ENCODE measurements around the gene STARD13.

Gene STARD13

DNA sequence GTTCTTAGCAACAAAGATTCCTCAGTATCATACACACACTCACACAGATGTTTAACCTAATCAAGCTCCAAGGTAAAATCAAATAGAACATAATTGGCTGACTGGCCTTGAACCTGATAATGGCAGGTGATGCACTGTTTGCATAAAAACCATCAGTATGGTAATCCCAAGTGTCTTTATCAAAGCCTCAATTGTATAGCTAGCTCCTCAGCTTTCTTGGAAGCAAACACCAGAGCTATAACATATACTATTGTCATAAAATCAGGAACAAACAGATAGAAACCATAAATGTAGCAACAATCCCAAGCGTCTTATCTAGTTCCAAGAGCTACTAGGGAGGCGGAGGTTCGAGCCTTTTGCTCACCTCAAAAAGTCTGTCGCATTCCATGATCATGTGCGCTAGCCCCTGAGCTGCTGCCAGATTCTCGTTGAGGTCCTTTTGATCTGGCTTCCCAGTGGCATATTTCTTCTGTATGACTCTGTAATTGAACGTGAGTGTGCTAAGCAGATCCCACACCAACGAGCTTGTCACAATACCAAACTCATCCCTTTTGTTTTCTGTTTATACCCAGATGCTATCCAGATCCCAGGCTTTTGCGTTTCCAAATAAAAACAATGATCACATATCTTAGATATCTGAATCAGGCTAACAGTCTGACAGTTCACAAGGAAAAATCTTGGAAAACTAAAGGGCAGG, 174.0 kb downstream of the STARD13 start:
- DNase-seq: peak; percentile 79

DNA sequence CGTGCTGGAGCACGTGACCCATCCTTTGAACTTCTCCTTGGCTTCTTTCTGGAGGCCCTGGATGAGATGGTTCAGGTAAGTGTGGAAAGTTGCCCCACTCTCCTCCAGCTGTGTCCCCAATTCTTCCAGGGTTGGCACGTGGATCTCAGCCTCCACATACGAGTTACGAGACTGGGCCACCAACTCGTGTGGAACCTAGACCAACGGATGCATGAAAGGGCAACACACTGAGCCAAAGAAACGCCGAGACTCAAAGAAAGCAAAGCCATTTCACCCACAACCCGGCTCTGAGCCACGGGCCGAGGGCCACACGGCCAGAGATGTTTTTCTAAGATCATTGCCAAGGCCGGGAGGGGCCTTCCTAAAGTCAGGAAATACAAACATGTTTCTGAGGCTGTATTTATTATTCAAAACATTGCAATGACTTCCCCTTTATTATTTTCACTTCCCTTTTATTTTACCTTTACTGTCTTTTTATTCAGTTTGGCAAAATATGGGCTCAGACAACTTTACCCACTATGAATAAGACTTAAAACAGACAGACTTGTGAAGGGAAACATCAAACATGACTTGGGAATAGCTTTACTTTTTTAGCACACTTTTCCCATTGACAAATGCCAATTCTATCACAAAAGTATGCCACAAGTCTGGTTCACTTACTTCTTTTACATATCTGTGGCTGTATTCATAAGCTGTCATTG, 174.7 kb downstream of the STARD13 start:
- DNase-seq: no peak

- DNase-seq: no peak
Measured at GRCh38 chr13:33110386-33110712, 175.2 kb downstream of the STARD13 start.

DNA sequence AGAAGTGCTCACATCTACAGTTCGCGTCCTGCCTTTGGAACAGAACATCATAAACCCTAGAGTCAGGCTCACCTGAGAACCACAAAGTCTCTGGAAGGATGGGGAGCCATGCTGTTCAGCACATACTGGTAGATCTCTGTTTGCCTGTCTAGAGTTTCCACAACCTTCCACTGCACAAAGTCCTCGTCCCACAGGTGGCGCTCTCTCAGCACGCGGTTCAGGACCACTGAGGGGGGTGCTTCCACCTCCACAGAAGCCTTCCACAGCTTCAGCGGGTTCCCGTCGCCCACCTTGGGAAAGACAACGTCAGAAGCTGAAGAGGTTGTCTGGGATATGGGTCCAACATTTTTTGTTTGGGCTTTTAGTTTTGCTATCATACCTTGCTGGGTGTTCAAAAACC, 175.8 kb downstream of the STARD13 start:
- DNase-seq: no peak

- DNase-seq: no peak
Measured at GRCh38 chr13:33109271-33109697, 176.3 kb downstream of the STARD13 start.

DNA sequence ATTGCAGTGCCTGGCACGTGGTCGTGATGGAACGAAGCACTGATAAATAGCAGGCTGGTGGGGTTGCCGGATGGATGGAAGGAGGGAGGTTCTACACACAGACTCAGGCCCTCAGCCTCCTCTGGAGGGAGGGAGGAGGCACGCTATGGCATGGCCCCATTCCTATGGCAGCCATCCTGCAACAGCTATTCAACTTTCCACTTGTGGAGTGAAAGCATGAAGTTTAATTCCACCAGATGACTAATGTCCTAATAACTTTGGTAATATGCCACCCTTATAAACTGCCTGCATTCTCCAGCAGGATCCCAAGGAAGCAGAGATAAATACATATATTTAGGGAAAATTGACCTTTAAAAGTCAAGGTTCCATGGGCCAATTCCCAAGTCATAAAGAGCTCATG, 176.9 kb downstream of the STARD13 start:
- no peak for DNase-seq

- DNase-seq: no peak
Measured at GRCh38 chr13:33107361-33107760, 178.2 kb downstream of the STARD13 start.

DNA sequence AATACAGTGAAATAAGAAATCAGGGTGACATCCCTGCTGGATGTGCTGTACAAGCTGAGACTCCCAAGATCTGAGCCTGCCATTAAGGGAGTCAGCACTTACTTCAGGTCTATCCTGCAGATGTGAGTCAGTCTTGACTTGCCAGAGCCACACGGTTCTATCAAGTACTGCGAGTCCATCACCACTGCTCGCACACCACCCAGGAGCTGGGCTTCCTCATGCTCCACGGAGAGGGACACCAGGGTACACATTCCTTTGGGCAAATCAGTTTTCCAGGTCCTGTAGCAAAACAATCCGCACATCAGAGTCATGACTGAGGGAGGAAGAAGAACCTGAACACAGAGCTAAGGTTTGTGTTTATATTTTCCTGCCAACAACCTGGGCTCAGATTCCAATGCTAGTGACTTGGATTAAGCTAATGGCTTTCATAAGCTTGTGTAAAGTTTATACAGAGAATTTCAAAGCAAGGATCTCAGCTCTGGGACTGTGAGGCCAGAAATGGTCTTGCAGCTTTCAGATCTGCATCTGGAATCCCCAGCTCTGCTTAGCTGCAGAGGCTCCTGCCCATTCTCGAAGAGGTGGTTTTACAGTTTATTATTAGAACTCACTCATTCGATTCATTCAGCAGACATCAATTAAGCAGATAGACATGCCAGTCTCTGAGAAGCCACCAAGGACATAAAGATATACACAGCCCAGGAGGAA, 178.7 kb downstream of the STARD13 start:
- DNase-seq: no peak

- DNase-seq: no peak
Measured at GRCh38 chr13:33105387-33106005, 180.1 kb downstream of the STARD13 start.

DNA sequence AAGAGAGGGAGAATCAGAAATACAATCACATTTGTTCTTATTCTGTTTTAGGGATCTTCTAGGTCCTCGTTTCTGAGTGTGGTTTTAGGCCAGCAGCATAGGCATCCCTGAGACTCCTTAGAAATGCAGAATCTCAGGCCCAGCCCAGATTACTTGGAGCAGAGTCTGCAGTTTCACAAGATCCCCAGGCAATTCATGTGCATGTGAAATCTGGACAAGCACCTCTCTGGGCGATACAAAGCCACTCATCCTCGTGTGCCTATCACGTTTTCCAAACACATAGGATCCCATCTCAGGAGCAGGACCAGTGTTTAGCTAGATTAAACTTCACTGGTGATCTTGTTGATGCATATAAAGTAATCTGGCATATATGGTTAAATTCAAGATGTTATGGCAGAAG, 182.1 kb downstream of the STARD13 start:
- no peak for DNase-seq

- DNase-seq: no peak
Measured at GRCh38 chr13:33101835-33102234, 183.7 kb downstream of the STARD13 start.

GRCh38 chr13:33100886-33101285, 184.7 kb downstream of the STARD13 start:
- no peak for DNase-seq

DNA sequence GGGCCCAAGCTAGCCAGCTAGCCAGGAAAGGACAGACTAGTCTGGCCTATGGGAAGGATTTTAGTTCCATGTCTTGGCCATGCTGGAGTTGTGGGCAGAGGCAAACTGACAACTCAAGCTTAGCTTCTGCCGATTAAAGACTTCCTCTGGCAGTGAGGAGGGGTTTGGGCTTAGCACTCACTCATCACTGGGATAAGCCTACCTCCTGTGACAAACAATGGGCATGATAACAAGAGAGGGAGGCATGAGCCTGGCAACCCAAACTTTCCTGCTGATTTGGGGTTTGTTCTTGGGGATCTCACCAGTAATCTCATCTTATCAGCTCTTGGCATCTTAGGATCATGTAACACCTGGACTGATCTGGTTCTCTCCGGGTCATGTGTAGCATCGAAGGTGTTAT, 185.7 kb downstream of the STARD13 start:
- DNase-seq: no peak

- no peak for DNase-seq
Measured at GRCh38 chr13:33096886-33097605, 188.5 kb downstream of the STARD13 start.

- DNase-seq: no peak
Measured at GRCh38 chr13:33092073-33092987, 193.2 kb downstream of the STARD13 start.

DNA sequence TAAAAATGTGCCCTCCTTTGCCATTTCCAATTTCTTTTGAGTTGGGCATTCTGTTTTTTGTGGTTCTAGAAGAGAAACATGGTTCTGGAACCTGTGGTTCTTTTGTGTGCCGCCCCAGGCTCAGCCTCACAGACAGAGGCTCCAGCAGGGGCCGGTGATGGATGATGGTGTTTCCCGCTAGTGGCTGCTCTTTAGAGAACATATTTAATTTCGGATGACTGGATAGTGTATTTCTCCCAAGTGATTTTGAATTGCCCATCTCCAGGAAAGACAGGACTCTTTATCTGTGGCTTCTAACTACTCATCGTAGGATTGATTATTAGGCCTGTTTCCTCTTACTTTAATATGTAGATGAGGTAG, 194.2 kb downstream of the STARD13 start:
- DNase-seq: no peak

DNA sequence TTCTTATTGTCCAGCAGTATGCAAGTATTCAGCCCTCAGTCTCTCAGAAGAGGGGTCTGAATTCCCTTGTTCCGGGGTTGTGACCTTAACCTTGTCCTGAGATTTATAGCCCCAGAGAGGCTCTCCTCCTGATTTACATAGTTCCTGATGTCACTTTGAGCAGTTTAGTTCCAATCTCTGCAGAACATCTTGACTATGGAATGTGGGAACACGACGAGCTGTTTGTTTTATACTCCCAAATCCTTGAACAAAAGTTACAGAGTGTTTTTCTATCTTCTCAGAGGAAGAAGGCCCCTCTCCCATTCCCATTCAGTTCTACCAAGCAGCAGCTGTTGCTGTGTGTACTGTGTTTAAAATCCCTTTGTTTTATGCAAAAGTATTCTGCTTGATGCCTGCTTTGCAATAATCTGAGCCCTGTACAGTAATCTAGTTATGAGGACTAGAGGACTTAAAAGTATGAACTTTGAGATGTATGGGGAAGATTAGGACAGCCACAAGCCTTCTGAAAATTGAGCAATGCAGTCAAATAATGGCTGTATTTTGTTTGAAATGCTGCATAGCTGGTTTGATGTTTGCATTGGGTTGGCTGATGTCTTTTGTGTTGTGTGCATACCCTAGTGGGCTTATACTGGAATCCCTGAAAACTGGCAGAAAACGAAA, 194.7 kb downstream of the STARD13 start:
- DNase-seq: no peak

DNA sequence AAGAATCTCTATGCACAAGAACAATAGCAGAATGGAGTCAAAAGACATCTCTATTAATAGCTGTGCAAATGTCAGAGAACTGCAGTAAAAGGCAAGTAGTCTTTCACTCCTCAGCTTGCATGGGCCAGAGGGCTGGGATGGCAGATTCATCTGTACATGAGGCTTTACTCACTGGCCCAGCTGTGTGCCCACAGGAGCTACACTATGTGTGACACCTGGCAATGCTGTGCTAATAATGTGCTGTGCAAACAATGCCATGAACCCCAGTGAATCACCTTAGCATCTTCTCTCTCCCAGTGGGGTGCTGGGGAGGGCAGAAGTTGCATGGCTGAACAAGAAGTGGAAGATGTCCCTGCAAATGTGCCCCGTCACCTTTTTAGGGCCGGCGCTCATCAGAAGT, 196.2 kb downstream of the STARD13 start:
- DNase-seq: peak; percentile 39

DNA sequence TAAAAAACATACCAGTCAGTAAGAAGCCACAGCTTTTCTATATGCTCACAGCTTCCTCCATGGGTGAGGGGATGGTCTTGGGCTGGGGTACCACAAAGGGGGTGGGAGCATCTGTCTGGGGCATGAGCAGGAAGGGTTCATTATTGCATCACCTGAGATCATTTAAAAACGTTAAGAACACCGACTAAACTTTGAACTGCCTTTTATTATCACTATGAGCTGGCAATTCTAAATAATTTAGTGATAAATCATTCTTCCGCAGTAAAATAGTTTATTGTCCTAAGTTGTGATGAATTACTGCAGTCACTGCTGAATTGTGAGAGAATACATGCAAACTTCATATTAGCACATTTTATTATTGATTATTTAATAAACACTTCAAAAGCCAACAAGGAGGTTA, 197.8 kb downstream of the STARD13 start:
- DNase-seq: no peak

DNA sequence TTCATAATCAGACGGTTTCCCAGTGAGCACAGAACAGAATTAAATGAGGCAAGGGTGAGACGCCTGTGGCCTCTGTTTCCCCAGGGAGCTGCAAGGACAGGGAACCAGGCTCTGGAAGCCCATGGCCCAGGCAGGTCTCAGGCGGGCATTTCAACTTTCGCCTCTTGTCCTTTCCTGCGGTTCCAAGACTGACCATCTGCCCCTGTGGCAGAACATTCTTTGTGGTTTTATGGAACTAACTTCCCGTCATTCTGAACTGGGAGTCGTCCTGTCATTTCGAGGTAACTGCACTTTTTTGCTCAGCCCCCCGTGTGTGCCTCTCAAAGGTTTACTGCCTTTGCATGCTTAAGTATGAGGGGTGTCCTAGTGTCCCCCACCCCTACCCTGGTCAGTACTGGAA, 198.5 kb downstream of the STARD13 start:
- DNase-seq: no peak

- DNase-seq: no peak
Measured at GRCh38 chr13:33083054-33083453, 202.5 kb downstream of the STARD13 start.

GRCh38 chr13:33081666-33082065, 203.9 kb downstream of the STARD13 start:
- DNase-seq: no peak
